Mucosa of rectum (tissue), 2 donors: Measurements from ENCODE around the gene ZBTB33.

Source experiments
- H3K27ac ChIP-seq, 2 donors: one replicate each; pipeline ENCODE4 v1.7.0; 2013; ENCODE audit warnings: inconsistent platforms in 2 of 2, low read depth in 2 of 2, low read length in 2 of 2
- H3K27me3 ChIP-seq, 2 donors: one replicate each; pipeline ENCODE4 v1.7.0; 2013; ENCODE audit warnings: low read length in 2 of 2; ENCODE audit not compliant: control insufficient read depth in 2 of 2, insufficient read depth in 2 of 2
- H3K36me3 ChIP-seq, 2 donors: one replicate each; pipeline ENCODE4 v1.7.0; 2013; ENCODE audit warnings: low read length in 2 of 2; ENCODE audit not compliant: control insufficient read depth in 2 of 2, insufficient read depth in 2 of 2
- H3K4me1 ChIP-seq, 2 donors: one replicate each; pipeline ENCODE4 v1.7.0; 2013; ENCODE audit warnings: low read length in 2 of 2, mild to moderate bottlenecking in 1 of 2; ENCODE audit not compliant: control insufficient read depth in 2 of 2, insufficient read depth in 2 of 2
- H3K4me3 ChIP-seq, 2 donors: one replicate each; pipeline ENCODE4 v1.7.0; 2013; ENCODE audit warnings: low read length in 2 of 2
- H3K9ac ChIP-seq, 2 donors: one replicate each; pipeline ENCODE4 v1.7.0; 2013; ENCODE audit warnings: low read length in 2 of 2, low read depth in 1 of 2, mild to moderate bottlenecking in 1 of 2
- H3K9me3 ChIP-seq, 2 donors: one replicate each; pipeline ENCODE4 v1.7.0; 2013; ENCODE audit warnings: low read length in 2 of 2; ENCODE audit not compliant: control insufficient read depth in 2 of 2
- donor health status: healthy.
- donor health status: Normal muscosa, but diverticular disease.

ZBTB33 gene, protein sequence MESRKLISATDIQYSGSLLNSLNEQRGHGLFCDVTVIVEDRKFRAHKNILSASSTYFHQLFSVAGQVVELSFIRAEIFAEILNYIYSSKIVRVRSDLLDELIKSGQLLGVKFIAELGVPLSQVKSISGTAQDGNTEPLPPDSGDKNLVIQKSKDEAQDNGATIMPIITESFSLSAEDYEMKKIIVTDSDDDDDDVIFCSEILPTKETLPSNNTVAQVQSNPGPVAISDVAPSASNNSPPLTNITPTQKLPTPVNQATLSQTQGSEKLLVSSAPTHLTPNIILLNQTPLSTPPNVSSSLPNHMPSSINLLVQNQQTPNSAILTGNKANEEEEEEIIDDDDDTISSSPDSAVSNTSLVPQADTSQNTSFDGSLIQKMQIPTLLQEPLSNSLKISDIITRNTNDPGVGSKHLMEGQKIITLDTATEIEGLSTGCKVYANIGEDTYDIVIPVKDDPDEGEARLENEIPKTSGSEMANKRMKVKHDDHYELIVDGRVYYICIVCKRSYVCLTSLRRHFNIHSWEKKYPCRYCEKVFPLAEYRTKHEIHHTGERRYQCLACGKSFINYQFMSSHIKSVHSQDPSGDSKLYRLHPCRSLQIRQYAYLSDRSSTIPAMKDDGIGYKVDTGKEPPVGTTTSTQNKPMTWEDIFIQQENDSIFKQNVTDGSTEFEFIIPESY

GRCh38 chrX:120250522-120251271 is at the start of gene ZBTB33:
Gene ZBTB33, plus strand, starts transcription at chrX:120250812. Its CDS starts 2,604 bp downstream, at chrX:120253416.
- H3K4me1 ChIP-seq: no peaks in the 10 kb centered on the region
- no peaks in the 10 kb centered on the region for H3K9me3 ChIP-seq
- H3K27me3 ChIP-seq: peaks cover 0 to 6% of the 10 kb centered on the region in 2 donors

GRCh38 chrX:120200851-120201250 is 49.8 kb upstream of the ZBTB33 start:
- H3K4me3 ChIP-seq: no peak overlapping the region
- no peaks in the 10 kb centered on the region for H3K4me1 ChIP-seq
- H3K9ac ChIP-seq: no peak overlapping the region
- no peaks in the 10 kb centered on the region for H3K9me3 ChIP-seq
- no peaks in the 10 kb centered on the region for H3K27me3 ChIP-seq
- no peak overlapping the region for H3K27ac ChIP-seq
- H3K36me3 ChIP-seq: no peaks in the 10 kb centered on the region

More at GRCh38 chrX:120250522-120251271, at the start of gene ZBTB33:
- Histone ChIP-seq H3K27ac (peak within 1 kb of the TSS; percentile 87), H3K36me3 (peaks cover 3 to 4% of the 10 kb centered on the region in 2 donors), H3K9ac (peak within 1 kb of the TSS; percentile 71 to 80), H3K4me3 (peak within 1 kb of the TSS; percentile 80 to 83)

GRCh38 chrX:120205816-120206753 is 44.5 kb upstream of the ZBTB33 start:
- no peaks in the 10 kb centered on the region for H3K36me3 ChIP-seq
- H3K9me3 ChIP-seq: no peaks in the 10 kb centered on the region
- no peaks in the 10 kb centered on the region for H3K4me1 ChIP-seq
- H3K27ac ChIP-seq: no peak overlapping the region
- H3K4me3 ChIP-seq: no peak overlapping the region
- no peaks in the 10 kb centered on the region for H3K27me3 ChIP-seq
- H3K9ac ChIP-seq: no peak overlapping the region

DNA sequence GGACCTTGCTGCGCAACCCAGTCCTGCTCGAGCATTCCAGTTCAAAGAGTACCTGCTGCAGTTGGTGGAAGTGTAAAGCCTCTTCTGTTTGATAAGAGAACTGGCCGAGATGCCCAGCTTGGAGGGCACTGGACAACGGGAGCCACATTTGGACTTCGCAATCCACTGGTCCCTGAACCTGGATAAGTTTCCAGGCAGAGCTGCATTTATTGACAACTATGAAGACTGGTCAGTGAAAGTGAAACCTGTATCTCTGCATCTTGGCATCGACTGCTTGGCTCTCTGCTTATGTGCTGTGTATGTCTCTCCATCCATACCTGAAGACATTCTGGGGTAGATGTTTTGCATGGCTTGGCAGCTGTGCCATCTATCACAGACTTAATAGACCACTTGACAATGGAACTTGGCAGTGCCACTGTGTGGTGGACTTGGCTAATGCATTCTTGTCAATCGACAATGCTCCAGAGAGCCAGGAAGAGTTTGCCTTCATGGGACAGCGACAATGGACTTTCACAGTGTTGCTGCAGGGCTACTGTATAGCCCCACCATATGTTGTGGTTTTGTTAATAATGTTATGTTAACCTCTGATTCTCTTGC is 43.5 kb upstream of the ZBTB33 start:
- Histone ChIP-seq H3K27ac (no peak overlapping the region), H3K9ac (no peak overlapping the region)

DNA sequence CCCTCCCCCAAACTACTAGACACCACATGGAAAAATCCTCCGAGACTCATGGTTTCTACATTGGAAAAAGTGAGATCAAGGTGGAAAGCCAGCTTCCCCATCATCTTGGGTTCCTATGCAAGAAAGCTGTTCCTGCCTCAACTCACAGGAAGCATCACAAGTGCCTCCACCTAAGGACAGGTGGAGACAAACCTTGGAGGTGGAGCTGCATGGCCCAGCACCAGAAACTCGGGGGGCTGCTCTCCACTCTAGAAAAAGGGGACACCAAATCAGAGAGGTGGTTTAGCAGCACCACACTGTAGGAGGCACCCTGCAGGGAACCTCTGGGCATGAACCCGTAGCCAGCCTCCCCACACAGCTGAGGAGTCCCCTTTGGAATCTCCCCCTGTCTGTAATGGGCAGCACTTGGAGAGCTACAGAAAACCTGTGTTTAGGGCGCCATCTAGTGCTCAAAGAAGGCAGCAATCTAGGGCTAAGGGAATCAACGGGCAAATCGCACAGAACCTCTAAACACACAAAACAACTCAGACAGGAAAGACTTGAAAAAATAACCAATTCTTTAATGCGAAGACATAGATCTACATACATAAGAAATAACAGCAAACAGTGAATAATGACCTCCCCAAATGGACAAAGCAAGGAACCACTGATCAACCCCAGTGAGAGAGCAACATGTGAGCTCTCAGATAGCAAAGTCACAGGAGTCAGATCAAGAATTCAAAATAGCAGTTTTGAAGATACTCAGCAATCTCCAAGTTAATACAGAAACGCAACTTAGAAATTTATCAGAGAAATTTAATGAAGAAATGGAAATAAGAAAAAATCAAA is 37.0 kb upstream of the ZBTB33 start:
- Histone ChIP-seq H3K4me1 (no peaks in the 10 kb centered on the region), H3K4me3 (no peak overlapping the region), H3K9me3 (no peaks in the 10 kb centered on the region), H3K9ac (no peak overlapping the region), H3K27me3 (peaks cover 0 to 2% of the 10 kb centered on the region in 2 donors), H3K27ac (no peak overlapping the region), H3K36me3 (no peaks in the 10 kb centered on the region)

More for the DNA sequence above, 43.5 kb upstream of the ZBTB33 start:
- no peaks in the 10 kb centered on the region for H3K27me3 ChIP-seq
- H3K4me3 ChIP-seq: no peak overlapping the region
- H3K9me3 ChIP-seq: no peaks in the 10 kb centered on the region
- no peaks in the 10 kb centered on the region for H3K4me1 ChIP-seq
- H3K36me3 ChIP-seq: no peaks in the 10 kb centered on the region

DNA sequence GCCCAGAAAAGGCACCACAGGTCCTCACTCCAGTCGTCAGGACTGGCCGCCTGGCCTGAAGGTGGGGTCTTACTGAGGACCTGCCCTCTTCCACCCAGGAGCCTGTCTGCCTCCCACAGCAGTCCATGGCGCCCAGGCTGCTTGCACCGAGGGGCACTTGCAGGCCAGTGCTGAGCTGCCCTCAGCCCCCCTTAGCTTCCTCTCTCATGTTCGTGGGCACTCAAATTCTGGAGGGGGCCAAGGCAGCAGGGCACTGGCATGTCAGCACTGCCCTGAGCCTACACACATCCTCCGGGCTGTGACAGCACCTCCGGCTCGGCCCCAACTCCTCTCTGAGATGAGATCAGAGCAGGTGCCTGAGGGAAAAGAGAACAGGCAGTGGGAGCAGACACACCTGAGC is 27.2 kb upstream of the ZBTB33 start:
- no peak overlapping the region for H3K9ac ChIP-seq
- H3K9me3 ChIP-seq: no peaks in the 10 kb centered on the region
- no peak overlapping the region for H3K4me3 ChIP-seq
- no peaks in the 10 kb centered on the region for H3K27me3 ChIP-seq
- no peaks in the 10 kb centered on the region for H3K36me3 ChIP-seq
- H3K27ac ChIP-seq: no peak overlapping the region
- no peaks in the 10 kb centered on the region for H3K4me1 ChIP-seq

- Histone ChIP-seq H3K4me1 (no peaks in the 10 kb centered on the region), H3K27me3 (no peaks in the 10 kb centered on the region), H3K9me3 (no peaks in the 10 kb centered on the region), H3K9ac (no peak overlapping the region), H3K27ac (no peak overlapping the region), H3K36me3 (no peaks in the 10 kb centered on the region), H3K4me3 (no peak overlapping the region)
Measured at GRCh38 chrX:120224388-120224787, 26.2 kb upstream of the ZBTB33 start.

- Histone ChIP-seq H3K4me3 (no peak overlapping the region), H3K36me3 (no peaks in the 10 kb centered on the region), H3K27me3 (no peaks in the 10 kb centered on the region), H3K4me1 (no peaks in the 10 kb centered on the region), H3K9me3 (no peaks in the 10 kb centered on the region), H3K27ac (no peak overlapping the region), H3K9ac (no peak overlapping the region)
Measured at GRCh38 chrX:120228187-120228908, 22.3 kb upstream of the ZBTB33 start.
